GM21529 (cell line): ENCODE results near the gene SYT13.

Experiments used
- ATAC-seq: cut with Tn5 transposase; IDR thresholded peaks from one replicate; pipeline ENCODE4 v1.9.1; 2021; ENCODE audit not compliant: unreplicated experiment

SYT13 gene

GRCh38 chr11:45285930-45286632 lies at the start of gene SYT13:
Gene SYT13 (minus strand): TSS chr11:45286341. CDS start chr11:45286207, 134 bp downstream.
- no peak for ATAC-seq

- ATAC-seq = no peak
Observed at GRCh38 chr11:45335434-45335833, 49.3 kb upstream of the SYT13 start.

GRCh38 chr11:45334836-45335235 lies 48.7 kb upstream of the SYT13 start:
- ATAC-seq = no peak

- no peak for ATAC-seq
Observed at GRCh38 chr11:45334410-45334809, 48.3 kb upstream of the SYT13 start.

- ATAC-seq = no peak
Observed at GRCh38 chr11:45333001-45333971, 47.1 kb upstream of the SYT13 start.

DNA sequence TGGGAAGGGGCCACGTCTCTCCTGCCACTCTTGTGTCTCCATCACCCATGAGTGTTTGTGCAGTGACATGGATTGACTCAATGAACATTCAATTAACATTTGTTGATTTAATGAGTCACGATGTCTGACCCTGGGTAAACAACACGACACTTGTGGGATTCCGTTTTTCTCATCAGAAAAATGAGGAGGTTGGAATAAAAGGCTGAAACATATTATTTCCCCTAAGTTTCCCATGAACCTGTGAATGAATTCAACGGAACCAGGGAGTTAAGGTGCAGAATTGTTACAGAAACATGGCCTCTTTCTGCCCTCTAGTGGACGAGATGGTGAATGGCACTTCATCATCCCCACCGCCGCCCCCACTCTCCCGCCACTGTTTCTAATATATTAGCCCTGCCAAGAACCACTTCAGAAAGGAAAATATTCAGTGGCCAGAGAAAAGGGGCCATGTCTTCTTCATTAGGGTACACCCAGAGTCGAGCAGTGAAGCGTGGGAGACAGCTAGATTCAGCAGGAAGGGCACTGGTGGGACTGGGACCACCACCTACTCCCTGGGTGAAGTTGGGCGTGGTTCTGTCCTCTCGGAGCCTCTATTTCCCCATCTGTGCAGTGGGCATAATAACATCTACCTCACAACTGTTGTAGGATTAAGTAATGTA lies 46.3 kb upstream of the SYT13 start:
- no peak for ATAC-seq

GRCh38 chr11:45331839-45332238 lies 45.7 kb upstream of the SYT13 start:
- ATAC-seq = no peak

GRCh38 chr11:45328726-45329125 lies 42.6 kb upstream of the SYT13 start:
- no peak for ATAC-seq

- ATAC-seq = no peak
Observed at GRCh38 chr11:45324459-45324858, 38.3 kb upstream of the SYT13 start.

DNA sequence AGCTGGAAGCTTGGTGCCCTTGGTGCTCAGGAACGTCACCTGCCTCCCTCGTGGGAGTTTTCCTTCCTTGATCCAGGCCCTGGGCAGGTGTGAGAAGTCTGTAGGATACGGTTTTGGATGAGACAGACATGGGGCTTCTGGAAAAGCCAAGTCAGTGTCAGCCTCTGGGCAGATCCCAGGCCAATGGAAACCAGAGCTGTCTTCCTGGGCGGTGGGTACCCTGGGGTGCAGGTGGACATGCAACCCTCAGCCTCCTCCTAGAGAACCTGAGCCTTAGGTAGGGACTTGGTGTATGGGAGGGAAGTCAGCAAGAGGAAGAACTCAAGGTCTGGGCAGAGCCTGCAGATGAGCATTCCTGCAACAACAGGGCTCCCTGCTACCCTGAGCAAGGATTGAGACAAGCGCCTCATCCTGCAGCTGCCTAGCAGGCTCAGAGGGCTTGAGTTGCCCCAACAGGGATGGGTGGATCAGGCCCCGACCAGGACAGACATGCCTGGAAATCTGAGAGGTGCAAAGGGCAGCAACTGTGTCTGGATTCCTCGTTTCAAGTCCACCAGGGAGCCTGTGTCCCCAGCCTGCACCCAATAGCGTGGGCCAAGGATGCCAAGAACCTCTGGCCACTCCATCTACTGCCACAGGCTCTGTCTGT lies 37.6 kb upstream of the SYT13 start:
- no peak for ATAC-seq

DNA sequence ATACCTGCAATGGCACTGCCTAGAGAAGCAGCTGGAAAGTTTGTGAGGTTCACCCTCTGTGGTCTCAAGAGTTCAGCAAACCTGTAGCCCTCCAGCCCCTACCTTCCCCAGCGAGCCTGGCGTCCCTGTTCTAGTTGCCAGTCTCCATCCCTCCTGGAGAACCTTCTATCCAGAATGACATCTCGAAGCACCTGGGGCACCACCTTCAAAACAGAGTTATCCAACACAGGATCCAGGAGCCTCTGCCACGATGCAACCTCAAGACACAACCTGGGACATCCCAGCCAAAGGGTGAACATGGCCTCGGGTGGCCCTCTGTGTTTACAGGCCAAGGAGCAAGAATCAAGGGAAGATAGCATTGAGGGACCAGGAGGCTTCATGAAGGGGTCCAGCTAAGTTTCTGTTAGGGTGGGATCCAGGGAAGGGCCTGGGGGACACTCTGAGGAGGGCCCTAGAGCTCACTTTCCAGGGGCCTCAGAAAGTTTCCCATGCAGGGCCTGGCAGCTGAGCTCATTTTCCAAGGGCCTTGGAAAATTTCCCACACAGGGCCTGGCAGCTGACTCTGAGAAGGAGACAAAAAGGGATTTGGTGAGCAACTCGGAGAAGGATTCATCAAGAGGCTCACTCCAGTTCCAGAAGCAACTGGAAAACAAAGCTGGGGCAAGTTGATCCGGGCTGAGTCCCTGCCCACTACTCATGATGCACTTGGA lies 36.9 kb upstream of the SYT13 start:
- ATAC-seq = no peak

- no peak for ATAC-seq
Observed at GRCh38 chr11:45322111-45322705, 36.1 kb upstream of the SYT13 start.

GRCh38 chr11:45321669-45322068 lies 35.5 kb upstream of the SYT13 start:
- ATAC-seq = no peak

DNA sequence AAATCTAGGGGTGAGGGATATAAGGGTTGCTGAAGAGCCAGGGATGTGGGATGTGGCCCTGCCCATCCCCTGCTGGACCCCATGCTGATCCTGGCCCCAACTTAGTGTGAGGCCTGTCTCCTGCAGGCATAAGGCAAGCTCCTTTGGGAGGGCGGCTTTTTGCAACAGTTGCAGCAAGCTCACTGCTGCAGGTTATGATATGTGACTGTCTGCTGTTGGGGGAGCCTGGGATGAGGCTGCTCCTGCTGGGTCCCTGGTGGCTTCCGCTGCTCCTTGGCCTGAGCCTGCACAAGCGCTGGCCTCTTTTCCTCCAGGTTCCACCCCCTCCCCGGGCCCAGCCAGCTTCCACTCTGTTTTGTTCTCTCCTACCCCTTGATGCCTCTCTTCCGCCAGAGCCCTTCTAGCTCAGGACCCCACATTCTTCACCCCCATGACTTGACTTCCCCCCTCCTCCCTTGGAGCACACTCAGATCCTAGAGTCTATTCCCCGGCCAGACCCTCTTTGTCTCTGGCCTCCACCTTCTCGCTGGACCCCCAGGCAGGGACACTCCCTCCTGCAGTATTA lies 35.0 kb upstream of the SYT13 start:
- no peak for ATAC-seq

GRCh38 chr11:45320371-45320770 lies 34.2 kb upstream of the SYT13 start:
- ATAC-seq = no peak

GRCh38 chr11:45319077-45319476 lies 32.9 kb upstream of the SYT13 start:
- no peak for ATAC-seq

DNA sequence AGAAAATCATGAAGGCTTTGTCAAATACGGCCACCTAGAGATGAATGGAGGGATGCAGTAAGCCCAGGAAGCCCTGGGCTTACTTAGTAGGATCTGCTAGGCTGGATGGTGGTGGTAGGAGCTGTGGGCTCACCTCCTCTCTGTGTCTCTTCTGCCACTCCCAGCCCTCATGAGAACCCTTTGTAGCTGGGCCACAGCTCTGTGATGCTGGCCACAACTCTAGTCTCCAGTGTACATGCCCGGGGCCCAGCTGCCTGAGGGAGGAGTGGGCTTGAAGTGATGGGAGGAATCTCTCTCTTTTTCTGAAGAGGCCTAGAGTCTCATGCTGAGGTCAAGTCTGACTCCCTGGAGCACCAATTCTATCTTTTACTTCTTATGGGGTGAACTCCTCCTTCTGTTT lies 32.4 kb upstream of the SYT13 start:
- ATAC-seq = no peak

- no peak for ATAC-seq
Observed at GRCh38 chr11:45316258-45316657, 30.1 kb upstream of the SYT13 start.

- no peak for ATAC-seq
Observed at GRCh38 chr11:45314900-45315299, 28.8 kb upstream of the SYT13 start.
